ENCODE data around the gene SLC6A7.

Gene SLC6A7

DNA sequence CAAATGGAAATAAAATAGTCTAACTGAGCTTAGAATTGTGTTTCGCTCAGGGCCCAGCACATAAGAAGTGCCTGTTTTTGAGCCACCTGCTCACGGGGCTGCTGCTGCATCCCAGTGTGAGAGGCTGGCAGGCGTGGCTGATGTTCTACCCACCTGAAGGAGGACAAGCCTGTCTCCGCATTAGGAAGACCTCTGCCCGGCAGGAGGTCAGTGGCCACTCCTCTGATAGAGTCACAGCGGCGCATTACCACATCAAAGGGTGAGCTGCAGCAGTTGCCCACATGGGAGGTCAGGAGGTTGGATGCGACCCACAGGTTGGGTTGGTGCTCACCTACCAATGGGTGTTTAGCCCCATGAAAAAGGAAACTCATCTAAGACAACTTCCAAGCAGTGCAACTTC lies 3.7 kb upstream of the SLC6A7 start:
- TF ChIP-seq NFIC (IDR thresholded peaks at IDR 0.05) (no peak), TAF1 (IDR thresholded peaks at IDR 0.05; ENCODE audit: low read depth) (no peak)
- TF ChIP-seq, protein P1, sequence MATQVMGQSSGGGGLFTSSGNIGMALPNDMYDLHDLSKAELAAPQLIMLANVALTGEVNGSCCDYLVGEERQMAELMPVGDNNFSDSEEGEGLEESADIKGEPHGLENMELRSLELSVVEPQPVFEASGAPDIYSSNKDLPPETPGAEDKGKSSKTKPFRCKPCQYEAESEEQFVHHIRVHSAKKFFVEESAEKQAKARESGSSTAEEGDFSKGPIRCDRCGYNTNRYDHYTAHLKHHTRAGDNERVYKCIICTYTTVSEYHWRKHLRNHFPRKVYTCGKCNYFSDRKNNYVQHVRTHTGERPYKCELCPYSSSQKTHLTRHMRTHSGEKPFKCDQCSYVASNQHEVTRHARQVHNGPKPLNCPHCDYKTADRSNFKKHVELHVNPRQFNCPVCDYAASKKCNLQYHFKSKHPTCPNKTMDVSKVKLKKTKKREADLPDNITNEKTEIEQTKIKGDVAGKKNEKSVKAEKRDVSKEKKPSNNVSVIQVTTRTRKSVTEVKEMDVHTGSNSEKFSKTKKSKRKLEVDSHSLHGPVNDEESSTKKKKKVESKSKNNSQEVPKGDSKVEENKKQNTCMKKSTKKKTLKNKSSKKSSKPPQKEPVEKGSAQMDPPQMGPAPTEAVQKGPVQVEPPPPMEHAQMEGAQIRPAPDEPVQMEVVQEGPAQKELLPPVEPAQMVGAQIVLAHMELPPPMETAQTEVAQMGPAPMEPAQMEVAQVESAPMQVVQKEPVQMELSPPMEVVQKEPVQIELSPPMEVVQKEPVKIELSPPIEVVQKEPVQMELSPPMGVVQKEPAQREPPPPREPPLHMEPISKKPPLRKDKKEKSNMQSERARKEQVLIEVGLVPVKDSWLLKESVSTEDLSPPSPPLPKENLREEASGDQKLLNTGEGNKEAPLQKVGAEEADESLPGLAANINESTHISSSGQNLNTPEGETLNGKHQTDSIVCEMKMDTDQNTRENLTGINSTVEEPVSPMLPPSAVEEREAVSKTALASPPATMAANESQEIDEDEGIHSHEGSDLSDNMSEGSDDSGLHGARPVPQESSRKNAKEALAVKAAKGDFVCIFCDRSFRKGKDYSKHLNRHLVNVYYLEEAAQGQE (IDR thresholded peaks at IDR 0.05; ENCODE audit: low read depth) = no peak

DNA sequence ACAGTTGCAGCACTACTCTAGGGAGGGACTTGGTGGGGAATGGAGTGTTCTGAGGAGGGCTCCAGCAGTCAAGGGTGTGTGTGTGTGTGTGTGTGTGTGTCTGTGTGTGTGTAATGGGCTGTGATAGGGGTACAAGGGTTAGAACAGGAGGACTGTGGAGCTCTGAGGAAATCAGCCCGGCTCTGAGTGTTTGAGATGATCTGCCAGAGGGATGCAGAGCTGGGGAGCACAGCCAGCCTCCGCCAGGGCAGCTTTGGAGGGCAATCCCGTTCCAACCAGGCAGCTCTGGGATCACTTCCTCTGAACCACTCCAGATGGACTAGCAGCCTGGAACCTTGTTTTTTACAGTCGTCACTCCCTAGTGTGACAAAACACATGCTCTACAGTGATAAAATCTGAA lies 3.0 kb upstream of the SLC6A7 start:
- TF ChIP-seq RAD21 (IDR thresholded peaks at IDR 0.05; ENCODE audit: low read depth) = no peak
- TF ChIP-seq, protein P2, sequence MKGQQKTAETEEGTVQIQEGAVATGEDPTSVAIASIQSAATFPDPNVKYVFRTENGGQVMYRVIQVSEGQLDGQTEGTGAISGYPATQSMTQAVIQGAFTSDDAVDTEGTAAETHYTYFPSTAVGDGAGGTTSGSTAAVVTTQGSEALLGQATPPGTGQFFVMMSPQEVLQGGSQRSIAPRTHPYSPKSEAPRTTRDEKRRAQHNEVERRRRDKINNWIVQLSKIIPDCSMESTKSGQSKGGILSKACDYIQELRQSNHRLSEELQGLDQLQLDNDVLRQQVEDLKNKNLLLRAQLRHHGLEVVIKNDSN (IDR thresholded peaks at IDR 0.05) = no peak

- TF ChIP-seq, protein P2 (IDR thresholded peaks at IDR 0.05) = no peak
- no peak for TF ChIP-seq EP300 (IDR thresholded peaks at IDR 0.05; ENCODE audit: borderline replicate concordance)
- no peak for TF ChIP-seq RAD21 (IDR thresholded peaks at IDR 0.05; ENCODE audit: low read depth)
Measured at GRCh38 chr5:150188146-150188842, 1.6 kb upstream of the SLC6A7 start.

DNA sequence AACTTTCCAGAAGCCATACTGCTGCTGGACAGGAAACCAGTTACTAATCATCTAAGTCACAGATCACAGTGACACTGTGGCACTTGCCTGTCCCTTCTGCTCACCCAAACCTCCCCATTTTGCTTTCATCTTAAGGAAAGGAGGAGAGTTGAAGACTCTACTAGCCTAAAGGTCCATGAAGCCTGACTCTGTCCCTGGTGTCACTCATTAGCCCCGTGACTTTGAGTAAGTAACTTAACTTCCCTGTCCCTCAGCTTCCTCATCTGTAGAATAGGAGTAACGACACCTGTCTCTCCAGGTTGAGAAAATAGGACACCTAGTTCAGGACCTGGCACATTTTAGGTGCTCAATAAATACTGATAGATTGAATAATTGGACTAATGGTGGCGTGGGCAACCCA lies 536 bp upstream of the SLC6A7 start:
- no peak for TF ChIP-seq ZBTB7A (IDR thresholded peaks at IDR 0.05; ENCODE audit: low read depth)
- no peak for TF ChIP-seq EP300 (IDR thresholded peaks at IDR 0.05; ENCODE audit: borderline replicate concordance)
- TF ChIP-seq, protein P3, sequence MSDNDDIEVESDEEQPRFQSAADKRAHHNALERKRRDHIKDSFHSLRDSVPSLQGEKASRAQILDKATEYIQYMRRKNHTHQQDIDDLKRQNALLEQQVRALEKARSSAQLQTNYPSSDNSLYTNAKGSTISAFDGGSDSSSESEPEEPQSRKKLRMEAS (IDR thresholded peaks at IDR 0.05) = no peak
- TF ChIP-seq TCF12 (IDR thresholded peaks at IDR 0.05; ENCODE audit: low read depth) = no peak
- TF ChIP-seq YY1 (IDR thresholded peaks at IDR 0.05; ENCODE audit: low read depth) = no peak
- no peak for TF ChIP-seq TEAD4 (IDR thresholded peaks at IDR 0.05)
- TF ChIP-seq, protein P2 (IDR thresholded peaks at IDR 0.05) = no peak
- no peak for TF ChIP-seq NFIC (IDR thresholded peaks at IDR 0.05)
- TF ChIP-seq CREB1 (IDR thresholded peaks at IDR 0.05; ENCODE audit: low read depth) = no peak

DNA sequence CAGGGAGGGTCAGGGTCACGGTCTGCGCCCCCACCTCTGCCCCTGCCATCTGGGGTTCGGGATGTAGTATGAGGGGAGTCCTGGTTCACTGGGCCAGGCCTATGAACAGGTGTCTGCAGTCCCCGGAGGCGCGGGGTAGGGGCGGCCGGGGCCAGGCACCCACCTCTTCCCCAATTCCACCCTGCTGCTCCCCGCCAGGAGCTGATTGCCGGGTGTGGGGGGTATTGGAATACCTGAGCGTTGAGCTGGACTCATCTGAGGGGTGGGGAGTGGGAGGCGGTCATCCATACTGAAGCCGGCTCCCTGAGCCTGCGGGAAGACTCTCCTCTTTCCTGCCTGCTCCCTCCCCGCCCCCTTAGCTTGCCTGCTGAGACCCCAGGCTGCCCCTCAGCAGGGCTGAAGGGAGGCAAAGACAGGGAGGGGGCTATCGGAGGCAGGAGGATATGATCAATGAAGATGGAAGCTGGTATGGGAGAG lies 679 bp downstream of the SLC6A7 start:
- TF ChIP-seq CREB1 (IDR thresholded peaks at IDR 0.05; ENCODE audit: low read depth) = no peak

DNA sequence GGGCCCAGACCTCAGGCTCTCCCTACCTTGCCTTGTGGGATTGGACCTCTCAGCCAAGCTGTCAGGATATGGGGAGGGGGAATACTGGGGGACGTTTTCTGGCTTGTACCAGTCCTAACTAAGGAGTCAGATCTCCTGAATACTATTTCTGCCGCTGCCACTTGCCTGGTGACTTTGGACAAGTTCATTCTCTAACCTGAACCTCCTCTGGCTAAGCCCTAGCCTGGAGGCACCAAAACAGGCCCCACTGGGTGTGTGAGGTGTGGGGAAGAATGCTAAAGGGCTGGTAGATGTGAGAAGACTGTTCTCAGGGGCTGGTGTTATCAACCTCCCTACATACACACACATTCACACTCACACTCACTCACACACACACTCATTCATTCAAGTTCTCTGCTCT lies 1.1 kb downstream of the SLC6A7 start:
- no peak for TF ChIP-seq ZBTB7A (IDR thresholded peaks at IDR 0.05; ENCODE audit: low read depth)
- no peak for TF ChIP-seq EGR1 (IDR thresholded peaks at IDR 0.05)
- TF ChIP-seq CEBPB (IDR thresholded peaks at IDR 0.05) = no peak
- no peak for TF ChIP-seq TAF1 (IDR thresholded peaks at IDR 0.05; ENCODE audit: low read depth)
- no peak for TF ChIP-seq TEAD4 (IDR thresholded peaks at IDR 0.05)
- TF ChIP-seq CREB1 (IDR thresholded peaks at IDR 0.05; ENCODE audit: low read depth) = no peak
- no peak for TF ChIP-seq TCF12 (IDR thresholded peaks at IDR 0.05; ENCODE audit: low read depth)

DNA sequence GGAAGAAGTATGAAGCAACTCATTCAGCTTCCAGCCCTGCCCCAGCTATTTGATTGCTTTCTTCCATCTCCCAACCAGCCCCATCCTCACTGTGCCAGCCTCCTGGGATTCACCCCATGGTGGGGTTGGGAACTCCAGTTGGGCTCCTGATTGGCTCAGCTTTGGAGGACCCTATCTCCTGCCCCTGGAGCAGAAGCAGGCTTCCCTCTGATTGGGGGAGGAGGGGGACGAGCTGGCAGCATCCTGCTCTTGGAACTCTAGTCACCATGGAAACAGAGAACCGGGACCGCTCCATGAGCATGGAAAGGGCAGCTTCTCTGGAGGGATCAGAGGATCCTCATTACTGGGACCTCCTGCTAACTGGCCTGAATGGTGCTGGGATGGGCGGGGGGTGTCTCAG lies 2.6 kb downstream of the SLC6A7 start:
- no peak for TF ChIP-seq TCF12 (IDR thresholded peaks at IDR 0.05; ENCODE audit: low read depth)

DNA sequence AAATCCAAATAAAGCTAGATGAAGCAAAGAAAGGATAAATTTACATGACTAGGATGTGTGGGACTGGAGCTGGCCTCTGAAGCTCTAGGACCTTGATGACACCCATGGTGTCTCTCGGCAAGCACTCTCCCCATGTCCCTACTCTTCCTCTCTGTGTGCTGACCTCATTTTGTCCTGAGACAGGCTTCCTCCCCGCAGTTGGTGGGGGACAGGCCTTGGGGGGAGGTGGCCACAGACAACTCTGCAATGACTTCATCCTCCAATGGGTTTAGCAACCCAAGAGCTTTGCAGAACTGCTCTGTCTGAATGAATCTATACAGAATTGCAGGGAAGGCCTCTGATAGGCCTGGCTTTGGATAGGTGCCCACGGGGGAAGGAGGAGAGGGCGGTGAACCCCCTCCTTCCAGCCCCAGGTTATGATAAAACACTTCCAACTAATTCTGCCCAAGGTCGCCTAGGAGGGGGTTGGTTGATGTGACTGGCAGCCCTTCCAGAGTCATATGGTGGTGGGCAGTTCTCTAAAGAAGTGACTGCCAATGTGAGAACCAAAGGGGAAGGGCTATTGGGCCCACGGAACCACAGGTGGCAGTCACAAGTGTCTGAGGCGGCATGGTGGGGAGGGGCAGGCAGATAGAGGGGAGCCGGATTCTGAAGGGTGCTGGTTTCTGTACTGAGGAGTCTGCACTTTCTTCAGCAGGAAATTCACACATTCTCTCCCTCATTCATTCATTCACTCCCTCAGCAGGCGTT lies 6.0 kb downstream of the SLC6A7 start:
- no peak for TF ChIP-seq EP300 (IDR thresholded peaks at IDR 0.05; ENCODE audit: borderline replicate concordance)
- TF ChIP-seq EGR1 (IDR thresholded peaks at IDR 0.05) = no peak
- TF ChIP-seq, protein P1 (IDR thresholded peaks at IDR 0.05; ENCODE audit: low read depth) = no peak
- TF ChIP-seq YY1 (IDR thresholded peaks at IDR 0.05; ENCODE audit: low read depth) = no peak
- TF ChIP-seq, protein P3 (IDR thresholded peaks at IDR 0.05) = no peak
- no peak for TF ChIP-seq TEAD4 (IDR thresholded peaks at IDR 0.05)
- TF ChIP-seq CEBPB (IDR thresholded peaks at IDR 0.05) = no peak
- no peak for TF ChIP-seq TAF1 (IDR thresholded peaks at IDR 0.05; ENCODE audit: low read depth)
- TF ChIP-seq, protein P2 (IDR thresholded peaks at IDR 0.05) = no peak
- no peak for TF ChIP-seq RAD21 (IDR thresholded peaks at IDR 0.05; ENCODE audit: low read depth)
- TF ChIP-seq TCF12 (IDR thresholded peaks at IDR 0.05; ENCODE audit: low read depth) = no peak
- TF ChIP-seq FOXM1 (IDR thresholded peaks at IDR 0.05; ENCODE audit: borderline replicate concordance, low read depth) = no peak
- no peak for TF ChIP-seq ZBTB7A (IDR thresholded peaks at IDR 0.05; ENCODE audit: low read depth)

Measured in Ishikawa (cell line).